Upper lobe of right lung (tissue), 1 donor: ENCODE measurements around the gene CYBC1. TPM values are rescaled to one million over a fixed set of nuclear protein-coding genes. Genes with fewer than 3 reads are reported as not detected.

Experiments used
- ATAC-seq: fragments of 200-7000 bp; cut with Tn5 transposase; one replicate; pipeline ENCODE4 v1.9.1; 2020; ENCODE audit warnings: mild to moderate bottlenecking, moderate library complexity
- DNase-seq: peaks from one replicate; pipeline ENCODE4 v3.0.0-alpha.2; 2020
- H3K27ac ChIP-seq: fragments of 200-600 bp; one replicate; pipeline ENCODE4 v1.8.0; 2022
- H3K27me3 ChIP-seq: fragments of 200-600 bp; one replicate; pipeline ENCODE4 v1.8.0; 2022; ENCODE audit warnings: mild to moderate bottlenecking
- H3K36me3 ChIP-seq: fragments of 200-600 bp; one replicate; pipeline ENCODE4 v1.8.0; 2022
- H3K4me1 ChIP-seq: fragments of 200-600 bp; one replicate; pipeline ENCODE4 v1.8.0; 2022
- H3K4me3 ChIP-seq: fragments of 200-600 bp; one replicate; pipeline ENCODE4 v1.8.0; 2022; ENCODE audit warnings: mild to moderate bottlenecking
- H3K9me3 ChIP-seq: fragments of 200-600 bp; one replicate; pipeline ENCODE4 v1.8.0; 2022
- CTCF ChIP-seq: fragments of 200-600 bp; IDR thresholded peaks from one replicate; pipeline ENCODE4 v1.8.0; 2022; ENCODE audit warnings: antibody characterized with exemption
- intact Hi-C: fragments of 100-400 bp; cut with DNase I; formaldehyde crosslinking; loops from one replicate; pipeline ENCODE4 v1.11.0; 2022
- total RNA-seq: library from RNA; stranded (reverse); fragmentation: NEBNext Ultra II Directional; extraction: Animal tissue kit (Norgen Biotek cat#: 25700); gene quantifications from one replicate; pipeline ENCODE4 v1.2.1, GENCODE V29; 2021
- donor health status: DM: no; HTN: yes; CAD: no; lungs with severe emphysema.

Gene CYBC1
- total RNA-seq, 1 donor from 2014 or later: 120 TPM

GRCh38 chr17:82406131-82406671 lies 44.4 kb downstream of the CYBC1 start:
- TF ChIP-seq CTCF: no peak
- no peak overlapping the region for H3K27ac ChIP-seq

DNA sequence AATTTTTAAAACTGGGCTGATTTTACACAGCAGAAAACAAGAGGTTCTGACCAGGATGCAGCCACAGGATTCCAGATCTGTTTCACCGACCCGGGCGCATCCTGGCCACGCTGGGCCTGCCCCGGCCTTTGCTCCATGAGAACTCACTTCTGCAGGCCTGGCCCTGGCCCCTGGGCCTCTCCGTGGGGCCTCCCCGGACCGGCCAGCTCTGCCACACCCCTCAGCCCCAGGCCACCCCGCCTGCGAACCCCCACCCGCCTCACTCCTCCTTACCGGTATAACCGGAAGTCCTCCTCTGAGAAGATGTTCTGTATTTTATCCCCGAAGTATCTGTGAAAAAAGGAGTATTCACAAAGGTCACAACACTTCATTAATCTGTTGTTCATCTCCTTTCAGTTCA lies 45.5 kb downstream of the CYBC1 start:
- Histone ChIP-seq H3K4me3 (no peak overlapping the region), H3K9me3 (no peaks in the 10 kb centered on the region), H3K27ac (no peak overlapping the region), H3K4me1 (peaks cover under 1% of the 10 kb centered on the region), H3K27me3 (no peaks in the 10 kb centered on the region), H3K36me3 (peaks cover 39% of the 10 kb centered on the region)
- no peak for DNase-seq
- intact Hi-C loops: loop anchor here (10.0 kb wide), 1 partner anchor 50 kb away; the partner anchor contains the start of gene TEX19
- no peak for TF ChIP-seq CTCF
- no peak for ATAC-seq

More at GRCh38 chr17:82406131-82406671, 44.4 kb downstream of the CYBC1 start:
- no peak overlapping the region for H3K4me3 ChIP-seq
- intact Hi-C loops: loop anchor here (10.0 kb wide), 1 partner anchor 51 kb away; the partner anchor contains the start of gene TEX19
- no peak for ATAC-seq
- peaks cover 39% of the 10 kb centered on the region for H3K36me3 ChIP-seq
- no peaks in the 10 kb centered on the region for H3K27me3 ChIP-seq
- no peaks in the 10 kb centered on the region for H3K4me1 ChIP-seq
- no peak for DNase-seq
- H3K9me3 ChIP-seq: no peaks in the 10 kb centered on the region

GRCh38 chr17:82403662-82404660 lies 46.6 kb downstream of the CYBC1 start:
- no peak for DNase-seq
- peaks cover 30% of the 10 kb centered on the region for H3K36me3 ChIP-seq
- no peak for ATAC-seq
- intact Hi-C loops: loop anchor here (10.0 kb wide), 1 partner anchor 49 kb away; the partner anchor contains the start of gene TEX19
- no peaks in the 10 kb centered on the region for H3K9me3 ChIP-seq
- H3K4me3 ChIP-seq: no peak overlapping the region
- H3K27me3 ChIP-seq: no peaks in the 10 kb centered on the region
- peaks cover 7% of the 10 kb centered on the region for H3K4me1 ChIP-seq
- TF ChIP-seq CTCF: no peak
- no peak overlapping the region for H3K27ac ChIP-seq

DNA sequence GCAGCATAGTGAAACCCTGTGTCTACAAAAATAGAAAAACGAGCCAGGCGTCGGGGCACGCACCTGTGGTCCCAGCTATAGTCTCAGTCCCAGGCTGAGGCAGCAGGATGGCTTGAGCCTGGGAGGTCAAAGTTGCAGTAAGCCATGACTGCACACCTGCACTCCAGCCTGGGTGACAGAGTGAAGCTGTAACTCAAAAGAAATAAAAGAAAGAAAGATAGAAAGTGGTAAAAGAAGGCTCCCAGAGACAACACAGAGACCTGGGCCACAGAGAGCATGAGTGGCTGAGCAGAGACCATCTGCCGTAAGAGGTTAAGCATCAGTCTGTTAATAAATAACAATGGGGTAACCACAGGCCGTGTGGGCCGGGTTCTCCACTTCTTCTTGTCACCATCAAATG lies 47.7 kb downstream of the CYBC1 start:
- no peak for ATAC-seq
- TF ChIP-seq CTCF: no peak
- DNase-seq: no peak
- H3K27ac ChIP-seq: no peak overlapping the region
- no peak overlapping the region for H3K4me3 ChIP-seq
- H3K9me3 ChIP-seq: no peaks in the 10 kb centered on the region
- no peaks in the 10 kb centered on the region for H3K27me3 ChIP-seq
- peaks cover 26% of the 10 kb centered on the region for H3K36me3 ChIP-seq
- H3K4me1 ChIP-seq: peaks cover 7% of the 10 kb centered on the region
- intact Hi-C loops: loop anchor here (10.0 kb wide), 1 partner anchor 48 kb away; the partner anchor contains the start of gene TEX19

DNA sequence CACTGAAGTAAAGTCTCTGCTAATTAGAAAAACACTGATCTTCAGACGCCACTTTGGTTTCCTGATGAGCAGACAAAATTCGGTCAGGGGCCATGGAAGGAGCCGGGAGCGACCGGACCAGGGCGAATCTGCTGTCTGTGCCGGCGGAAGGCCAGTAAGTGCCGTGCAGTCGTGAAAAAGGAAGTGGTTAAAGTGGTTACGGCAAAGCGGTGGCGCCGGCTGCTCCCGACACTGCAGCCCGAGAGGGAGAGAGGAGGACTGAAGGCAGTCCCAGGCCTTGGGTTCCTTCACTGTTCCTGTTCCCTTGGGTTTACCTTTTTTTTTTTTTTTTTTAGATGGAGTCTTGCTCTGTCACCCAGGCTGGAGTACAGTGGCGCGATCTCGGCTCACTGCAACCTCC lies 49.7 kb downstream of the CYBC1 start:
- no peak overlapping the region for H3K4me3 ChIP-seq
- H3K36me3 ChIP-seq: peaks cover 26% of the 10 kb centered on the region
- H3K27me3 ChIP-seq: no peaks in the 10 kb centered on the region
- no peak overlapping the region for H3K27ac ChIP-seq
- H3K9me3 ChIP-seq: no peaks in the 10 kb centered on the region
- peaks cover 7% of the 10 kb centered on the region for H3K4me1 ChIP-seq
- intact Hi-C loops: loop anchor here (10.0 kb wide), 1 partner anchor 46 kb away; the partner anchor contains the start of gene TEX19
- no peak for TF ChIP-seq CTCF
- ATAC-seq (peak; percentile 90), DNase-seq (peak; percentile 79)
